ENCODE measurements around the gene EMC10.
"Not testable (repeated sequence)": the region's sequence is repeated elsewhere in the genome, so short reads cannot be mapped to it uniquely, and the experiment has no call there.

Gene EMC10

DNA sequence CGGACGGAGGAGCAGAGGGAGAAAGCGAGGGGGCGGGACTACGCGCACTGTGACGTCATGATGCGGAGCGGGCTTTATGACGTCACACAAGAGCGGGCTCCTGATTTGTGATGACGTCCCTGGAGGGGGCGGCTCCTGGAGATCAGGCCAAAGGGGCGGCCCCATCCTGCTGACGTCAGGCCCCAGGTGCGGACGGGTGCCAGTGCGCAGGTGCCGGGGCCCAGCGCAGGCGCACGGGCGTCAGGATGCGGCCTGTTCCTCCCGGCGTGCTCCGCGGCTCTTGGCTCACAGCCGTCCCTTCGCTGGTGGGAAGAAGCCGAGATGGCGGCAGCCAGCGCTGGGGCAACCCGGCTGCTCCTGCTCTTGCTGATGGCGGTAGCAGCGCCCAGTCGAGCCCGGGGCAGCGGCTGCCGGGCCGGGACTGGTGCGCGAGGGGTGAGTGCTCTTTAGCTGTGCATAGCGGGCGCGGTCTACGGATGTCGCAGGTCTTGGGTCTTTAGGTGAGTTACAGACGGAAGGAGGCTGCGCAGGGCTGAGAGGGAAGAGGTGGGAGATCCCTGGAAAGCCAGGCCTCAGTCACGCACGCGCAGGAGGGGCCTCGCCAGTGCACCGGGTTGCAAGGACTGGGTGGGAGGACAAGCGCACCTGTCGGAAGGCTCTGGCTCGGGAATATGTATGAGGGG is at the start of gene EMC10, which contains the start of gene GARIN5A:
EMC10 (plus strand) TSS at position 284 of the 683 bp plus-strand sequence; CDS start at position 322, 38 bp downstream.
GARIN5A (minus strand) TSS at position 625 of the 683 bp plus-strand sequence; CDS start at position 165, 460 bp downstream.
- peak; percentile 98 for DNase-seq

DNA sequence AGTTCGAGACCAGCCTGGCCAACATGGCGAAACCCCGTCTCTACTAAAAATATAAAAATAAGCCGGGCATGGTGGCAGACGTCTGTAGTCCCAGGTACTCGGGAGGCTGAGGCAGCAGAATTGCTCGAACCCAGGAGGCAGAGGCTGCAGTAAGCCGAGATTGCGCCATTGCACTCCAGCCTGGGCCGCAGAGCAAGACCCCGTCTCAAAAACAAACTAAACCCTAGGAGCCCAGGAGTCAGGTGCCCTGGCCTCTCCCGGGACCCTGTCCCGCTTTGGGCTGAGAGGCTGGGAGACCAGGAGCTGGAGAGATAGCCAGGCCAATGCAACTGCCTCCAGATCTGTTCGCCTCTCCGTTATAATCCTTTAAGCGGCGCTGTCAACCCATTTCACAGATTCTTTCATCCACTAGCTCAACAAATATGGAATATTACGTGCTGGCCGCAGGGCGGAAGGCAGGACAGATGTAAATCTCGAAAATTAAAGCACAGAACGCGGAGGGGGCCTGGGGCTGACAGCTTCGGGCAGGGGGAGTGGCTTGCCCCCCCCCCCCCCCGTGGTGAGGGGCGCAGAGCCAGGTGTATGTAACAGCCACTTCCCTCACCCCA is 48.9 kb upstream of the EMC10 start:
- DNase-seq: no peak

DNA sequence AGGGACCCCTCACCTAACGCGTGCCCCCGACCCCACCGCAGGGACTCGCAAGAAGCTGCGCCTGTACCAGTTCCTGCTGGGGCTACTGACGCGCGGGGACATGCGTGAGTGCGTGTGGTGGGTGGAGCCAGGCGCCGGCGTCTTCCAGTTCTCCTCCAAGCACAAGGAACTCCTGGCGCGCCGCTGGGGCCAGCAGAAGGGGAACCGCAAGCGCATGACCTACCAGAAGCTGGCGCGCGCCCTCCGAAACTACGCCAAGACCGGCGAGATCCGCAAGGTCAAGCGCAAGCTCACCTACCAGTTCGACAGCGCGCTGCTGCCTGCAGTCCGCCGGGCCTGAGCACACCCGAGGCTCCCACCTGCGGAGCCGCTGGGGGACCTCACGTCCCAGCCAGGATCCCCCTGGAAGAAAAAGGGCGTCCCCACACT is 48.3 kb upstream of the EMC10 start:
- DNase-seq: no peak

DNA sequence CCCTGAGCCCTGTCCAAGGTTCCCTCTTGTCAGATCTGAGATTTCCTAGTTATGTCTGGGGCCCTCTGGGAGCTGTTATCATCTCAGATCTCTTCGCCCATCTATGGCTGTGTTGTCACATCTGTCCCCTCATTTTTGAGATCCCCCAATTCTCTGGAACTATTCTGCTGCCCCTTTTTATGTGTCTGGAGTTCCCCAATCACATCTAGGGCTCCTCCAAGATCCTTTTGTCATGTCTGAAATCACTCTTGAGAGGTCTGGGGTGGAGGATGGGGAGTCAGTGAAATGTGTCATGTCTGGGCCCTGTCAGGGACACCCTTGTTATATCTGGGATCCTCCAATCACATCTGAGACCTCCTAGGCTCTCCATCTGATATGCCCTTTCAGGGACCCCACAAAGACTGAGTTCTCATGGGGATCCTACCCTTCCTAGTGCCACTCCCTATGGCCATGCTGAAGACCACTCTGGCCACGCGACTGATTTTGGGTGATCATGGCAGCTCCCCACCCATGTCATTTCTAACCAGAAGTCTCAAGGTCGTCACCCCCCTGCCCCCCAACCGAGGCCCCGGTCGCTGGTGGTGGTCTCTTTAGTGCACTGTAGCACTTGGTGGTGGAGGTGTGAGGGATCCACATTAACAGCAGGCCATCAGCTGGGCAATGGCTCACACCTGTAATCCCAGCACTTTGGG is 47.4 kb upstream of the EMC10 start:
- DNase-seq: no peak

DNA sequence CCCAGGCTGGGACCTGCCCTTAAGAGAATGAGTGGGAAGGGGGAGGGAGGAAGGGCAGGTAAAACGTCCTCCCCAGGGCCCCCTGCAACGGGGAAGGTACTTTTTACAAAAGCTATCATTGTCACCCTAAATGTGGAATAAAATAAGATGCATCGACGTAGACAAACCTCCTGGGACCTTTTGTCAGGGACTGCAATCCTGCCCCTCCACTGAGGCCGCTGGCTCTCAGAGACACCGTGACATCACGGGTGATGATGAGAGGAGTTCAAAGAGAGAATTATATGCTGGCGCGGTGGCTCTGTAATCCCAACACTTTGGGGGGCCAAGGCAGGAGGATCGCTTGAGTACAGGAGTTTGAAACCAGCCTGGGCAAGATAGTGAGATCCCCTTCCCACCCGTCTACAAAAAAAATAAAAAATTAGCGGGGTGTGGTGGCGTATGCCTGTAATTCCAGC is 45.4 kb upstream of the EMC10 start:
- no peak for DNase-seq

DNA sequence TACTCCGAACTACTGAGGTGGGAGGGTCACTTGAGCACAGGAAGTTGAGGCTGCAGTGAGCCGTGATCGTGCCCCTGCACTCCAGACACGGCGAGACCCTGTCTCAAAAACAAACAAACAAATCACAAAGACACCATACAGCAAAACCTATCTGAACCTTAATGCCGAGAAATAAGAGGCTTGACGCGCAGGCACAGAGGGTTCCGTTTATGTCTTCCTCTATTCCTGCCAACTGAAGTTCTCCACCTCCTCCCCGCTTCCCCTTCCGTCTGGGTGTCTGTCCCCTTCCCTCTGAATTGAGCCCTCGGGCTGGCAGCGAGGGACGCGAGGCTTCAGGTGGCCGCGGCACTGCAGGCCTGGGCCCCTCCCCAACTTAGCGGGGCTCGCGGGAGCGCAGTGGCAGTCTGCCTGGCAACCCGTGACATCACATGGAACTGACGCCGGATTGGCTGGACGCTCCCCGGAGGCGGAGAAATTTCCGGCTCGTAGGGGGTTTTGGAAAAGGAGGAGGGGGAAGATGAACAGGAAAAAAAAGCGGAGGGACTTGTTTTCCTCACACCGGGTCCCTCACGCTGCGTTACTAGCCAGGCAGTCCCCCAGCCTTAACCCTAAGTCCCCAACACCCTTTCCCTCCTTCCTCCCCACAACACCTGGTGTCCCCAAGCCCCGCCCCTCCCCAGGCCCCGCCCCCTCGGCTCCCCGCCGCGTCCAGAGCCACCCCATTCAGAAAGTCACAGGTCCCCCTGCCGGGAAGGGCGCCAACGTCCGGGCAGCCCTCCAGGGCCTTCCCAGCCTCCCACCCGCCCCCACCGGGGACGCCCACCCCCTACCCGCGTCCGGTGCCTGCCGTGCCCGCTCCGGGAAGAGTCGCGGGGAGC is 44.7 kb upstream of the EMC10 start:
- peak; percentile 87 for DNase-seq

DNA sequence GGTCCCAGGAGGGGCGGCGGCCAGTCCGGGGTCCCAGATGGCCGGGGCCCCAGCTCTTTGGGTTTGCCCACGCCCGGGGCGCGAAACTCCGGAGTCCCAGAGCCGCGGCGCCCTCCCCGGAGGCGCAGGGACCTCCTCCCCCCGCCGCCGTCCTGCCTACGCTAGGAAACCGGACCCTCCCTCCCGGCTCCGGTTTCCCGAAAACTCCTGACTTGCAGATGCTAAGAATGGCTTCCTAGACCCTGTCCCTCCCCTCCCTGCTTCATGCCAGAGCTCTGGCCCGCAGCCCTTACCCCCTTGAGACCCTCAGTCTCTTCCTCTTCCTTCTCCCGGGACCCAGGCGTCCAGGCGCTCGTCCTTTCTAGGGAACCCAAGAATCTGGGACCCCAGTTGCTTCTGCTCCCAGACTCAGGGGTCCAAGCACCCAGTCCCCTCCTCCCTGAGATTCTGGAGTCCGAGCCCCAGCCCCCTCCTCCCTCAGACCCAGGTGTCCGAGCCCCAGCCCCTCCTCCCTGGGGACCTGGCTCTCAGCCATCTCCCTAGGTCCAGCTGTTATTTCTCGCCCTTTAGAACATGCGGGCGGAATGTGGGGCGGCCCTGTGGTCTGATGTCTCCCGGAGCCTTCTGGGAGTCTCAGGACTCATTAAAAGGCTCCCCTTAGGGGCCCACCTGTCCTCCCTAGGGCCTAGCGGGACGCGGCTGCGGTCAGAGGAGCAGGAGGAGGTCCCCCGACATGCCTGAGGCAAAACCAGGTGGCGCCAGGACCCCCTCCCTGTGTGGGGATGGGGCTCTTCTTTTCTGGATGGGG is 43.9 kb upstream of the EMC10 start, which contains the start of gene MYBPC2:
MYBPC2 (plus strand) TSS at position 672 of the 808 bp plus-strand sequence; CDS start at position 734, 62 bp downstream.
- DNase-seq: peak; percentile 74

DNA sequence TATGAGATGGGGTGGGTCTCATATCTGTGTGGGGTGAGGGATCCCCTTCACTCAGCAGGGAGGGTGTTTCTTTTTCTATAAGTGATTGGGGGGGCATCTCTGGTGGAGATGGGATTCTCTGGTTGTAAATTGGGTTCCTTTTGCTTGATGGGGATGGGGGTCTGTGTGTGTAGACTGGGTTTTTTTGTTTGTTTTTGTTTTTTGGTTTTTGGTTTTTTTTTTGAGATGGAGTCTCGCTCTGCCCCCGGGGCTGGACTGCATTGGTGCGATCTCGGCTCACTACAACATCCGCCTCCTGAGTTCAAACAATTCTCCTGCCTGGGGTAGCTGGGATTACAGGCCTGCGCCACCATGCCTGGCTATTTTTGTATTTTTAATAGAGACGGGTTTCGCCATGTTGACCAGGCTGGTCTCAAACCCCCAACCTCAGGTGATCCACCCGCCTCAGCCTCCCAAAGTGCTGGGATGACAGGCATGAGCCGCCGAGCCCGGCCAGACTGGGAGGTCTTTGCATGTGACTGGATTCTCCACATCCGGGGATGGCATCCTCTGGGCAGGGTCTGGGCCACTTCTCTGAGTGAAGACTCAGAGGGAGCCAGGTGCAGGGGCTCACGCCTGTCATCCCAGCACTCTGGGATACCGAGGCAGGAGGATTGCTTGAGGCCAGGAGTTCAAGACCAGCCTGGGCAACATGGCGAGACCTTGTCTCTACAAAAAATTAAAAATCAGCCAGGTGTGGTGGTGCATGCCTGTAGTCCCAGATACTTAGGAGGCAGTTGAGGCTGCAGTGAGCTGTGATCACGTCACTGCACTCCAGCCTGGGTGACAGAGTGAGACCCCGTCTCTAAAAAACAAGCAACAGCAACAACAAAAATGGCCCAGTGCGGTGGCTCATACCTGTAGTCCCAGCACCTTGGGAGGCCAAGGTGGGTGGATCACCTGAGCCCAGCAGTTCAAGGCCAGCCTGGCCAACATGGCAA is 42.8 kb upstream of the EMC10 start:
- DNase-seq: no peak

DNA sequence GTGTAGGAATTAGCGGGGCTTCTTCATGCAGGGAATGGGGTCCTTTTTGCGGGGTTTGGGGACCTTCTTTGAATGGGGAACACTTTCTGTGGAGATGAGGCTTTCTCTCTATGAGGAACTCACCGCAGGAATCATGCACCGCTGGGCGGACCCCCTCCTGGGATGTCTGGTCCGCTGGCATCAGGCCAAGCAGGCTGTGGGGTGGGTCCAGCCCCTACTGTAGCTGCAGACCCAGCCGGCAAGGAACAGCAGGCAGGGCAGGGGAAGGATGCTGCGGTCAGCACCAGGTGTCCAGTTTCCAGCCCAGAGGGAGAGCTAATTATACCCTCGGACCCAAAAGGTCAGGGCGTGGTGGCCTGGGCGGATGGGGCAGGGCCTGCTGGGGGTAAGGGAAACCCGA is 41.8 kb upstream of the EMC10 start:
- peak; percentile 95 for DNase-seq

DNA sequence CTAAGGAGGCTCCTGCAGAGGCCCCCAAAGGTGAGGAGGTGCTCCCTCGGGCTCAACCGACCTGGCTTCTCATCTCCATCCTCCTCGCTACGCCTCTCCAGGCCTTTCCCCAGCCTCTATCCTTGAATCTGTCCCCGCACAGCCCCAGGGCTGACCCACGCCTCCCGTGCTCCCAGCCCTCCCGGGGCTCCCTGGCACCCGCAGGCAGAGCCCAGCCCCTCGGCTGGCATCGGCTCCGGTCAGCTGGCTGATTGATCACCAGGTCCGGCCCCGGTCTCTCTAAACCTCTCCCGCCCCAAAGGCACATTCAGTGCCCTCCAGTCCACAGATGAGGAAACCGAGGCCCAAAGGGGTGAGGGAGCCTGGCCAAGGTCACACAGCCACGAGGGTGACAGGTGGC is 41.1 kb upstream of the EMC10 start:
- no peak for DNase-seq

DNA sequence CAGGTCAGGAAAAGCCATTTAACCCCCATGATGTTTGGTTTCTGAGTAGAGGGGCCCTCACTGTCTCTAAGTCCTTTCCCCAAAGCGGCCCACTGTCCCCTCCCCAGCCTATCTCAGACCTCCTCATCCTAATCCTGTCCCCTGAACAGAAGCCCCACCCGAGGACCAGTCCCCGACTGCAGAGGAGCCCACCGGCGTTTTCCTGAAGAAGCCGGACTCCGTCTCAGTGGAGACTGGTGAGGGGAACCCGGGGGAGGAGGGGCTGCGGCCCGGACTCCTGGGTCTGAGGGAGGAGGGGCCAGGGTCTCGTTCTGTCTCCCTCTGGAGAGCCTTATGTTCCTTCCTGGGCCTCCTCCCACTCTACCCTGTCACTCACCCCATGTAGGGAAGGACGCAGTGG is 40.7 kb upstream of the EMC10 start:
- DNase-seq: no peak

DNA sequence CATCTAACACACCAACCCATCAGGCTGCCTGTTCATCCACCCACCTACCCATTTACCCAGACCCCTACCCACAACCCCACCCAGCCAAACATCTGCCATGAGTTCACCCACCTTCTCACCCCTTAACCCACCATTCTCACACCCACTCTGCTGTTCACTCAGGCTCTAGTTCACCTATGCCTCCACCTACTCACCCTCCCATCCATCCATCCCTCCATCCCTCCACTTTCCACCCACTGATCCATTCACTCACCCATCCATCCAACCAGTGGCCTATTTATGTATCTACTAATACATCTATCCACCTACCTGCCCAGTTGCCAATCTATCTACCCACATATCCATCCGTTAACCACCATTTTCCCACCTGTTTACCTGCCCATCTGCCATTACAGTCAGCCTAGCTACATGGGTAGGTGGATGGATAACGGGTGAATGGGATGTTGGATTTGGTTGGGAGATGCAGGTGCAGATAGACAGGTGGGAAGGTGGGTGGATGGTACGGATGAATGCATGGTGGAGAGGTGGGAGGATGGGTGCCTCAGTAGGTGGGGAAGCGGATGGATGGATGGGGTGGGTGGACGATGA is 38.4 kb upstream of the EMC10 start:
- no peak for DNase-seq

DNA sequence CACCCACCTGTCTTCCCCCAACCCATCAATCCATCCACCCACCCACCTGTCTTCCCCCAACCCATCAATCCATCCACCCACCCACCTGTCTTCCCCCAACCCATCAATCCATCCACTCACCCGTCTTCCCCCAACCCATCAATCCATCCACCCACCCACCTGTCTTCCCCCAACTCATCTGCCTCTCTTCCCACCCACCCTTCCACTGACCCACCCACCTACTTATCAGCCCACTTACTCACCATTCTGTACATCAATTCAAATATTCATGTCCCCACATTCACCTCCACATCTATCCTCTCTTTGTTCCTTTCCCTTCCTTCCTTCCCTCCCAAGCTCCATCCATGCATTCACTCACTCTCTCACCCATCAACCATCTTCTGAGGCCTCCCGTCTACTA is 37.2 kb upstream of the EMC10 start:
- not testable (repeated sequence) for DNase-seq

DNA sequence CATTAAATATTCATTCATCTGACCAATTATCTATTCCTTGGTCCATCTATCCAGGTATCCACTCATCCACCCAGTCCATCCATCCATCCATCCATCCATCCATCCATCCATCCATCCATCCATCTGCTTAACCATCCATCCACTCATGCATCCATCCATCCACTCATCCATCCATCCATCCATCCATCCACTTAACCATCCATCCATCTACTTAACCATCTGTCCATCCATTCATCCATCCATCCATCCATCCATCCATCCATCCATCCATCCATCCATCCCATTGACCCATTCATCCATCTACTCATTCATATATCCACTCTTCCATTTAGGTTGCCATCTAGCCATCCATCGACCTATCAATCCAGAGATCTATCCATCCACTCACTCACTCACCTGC is 32.2 kb upstream of the EMC10 start:
- DNase-seq: no peak

DNA sequence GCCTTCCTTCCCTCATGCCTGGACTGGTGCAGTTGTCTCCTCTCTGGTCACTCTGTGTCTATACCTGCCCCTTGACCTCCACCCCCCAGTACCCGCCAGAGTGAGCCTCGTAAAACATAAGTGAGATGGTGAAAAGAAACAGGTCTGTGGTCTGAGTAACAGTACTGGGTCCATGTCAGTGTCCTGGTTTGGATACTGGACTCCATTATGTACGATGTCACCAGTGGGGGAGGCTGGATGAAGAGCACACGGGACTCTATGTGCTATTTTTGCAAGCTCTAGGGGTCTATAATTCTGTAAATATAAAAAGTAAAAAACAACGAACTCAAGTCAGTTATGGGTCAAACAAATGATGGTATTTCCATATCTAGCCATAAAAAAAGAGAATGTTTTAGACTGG is 29.3 kb upstream of the EMC10 start:
- DNase-seq: no peak

DNA sequence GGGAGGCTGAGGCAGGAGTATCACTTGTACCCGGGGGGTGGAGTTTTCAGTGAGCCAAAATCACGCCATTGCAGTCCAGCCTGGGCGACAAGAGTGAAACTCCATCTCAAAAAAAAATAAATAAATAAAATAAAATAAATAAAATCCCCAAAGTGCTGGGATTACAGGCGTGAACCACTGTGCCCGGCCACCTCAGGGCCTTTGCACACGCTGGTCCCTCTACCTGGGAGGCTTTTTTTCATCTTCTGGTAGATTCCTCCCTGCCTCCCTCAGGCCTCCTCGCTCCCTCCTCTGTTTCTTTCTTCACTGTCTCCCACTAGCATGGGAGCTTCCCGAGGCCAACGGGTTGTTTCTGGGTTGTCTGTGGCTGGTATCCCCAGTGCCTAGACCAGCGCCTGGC is 28.6 kb upstream of the EMC10 start:
- DNase-seq: no peak

DNA sequence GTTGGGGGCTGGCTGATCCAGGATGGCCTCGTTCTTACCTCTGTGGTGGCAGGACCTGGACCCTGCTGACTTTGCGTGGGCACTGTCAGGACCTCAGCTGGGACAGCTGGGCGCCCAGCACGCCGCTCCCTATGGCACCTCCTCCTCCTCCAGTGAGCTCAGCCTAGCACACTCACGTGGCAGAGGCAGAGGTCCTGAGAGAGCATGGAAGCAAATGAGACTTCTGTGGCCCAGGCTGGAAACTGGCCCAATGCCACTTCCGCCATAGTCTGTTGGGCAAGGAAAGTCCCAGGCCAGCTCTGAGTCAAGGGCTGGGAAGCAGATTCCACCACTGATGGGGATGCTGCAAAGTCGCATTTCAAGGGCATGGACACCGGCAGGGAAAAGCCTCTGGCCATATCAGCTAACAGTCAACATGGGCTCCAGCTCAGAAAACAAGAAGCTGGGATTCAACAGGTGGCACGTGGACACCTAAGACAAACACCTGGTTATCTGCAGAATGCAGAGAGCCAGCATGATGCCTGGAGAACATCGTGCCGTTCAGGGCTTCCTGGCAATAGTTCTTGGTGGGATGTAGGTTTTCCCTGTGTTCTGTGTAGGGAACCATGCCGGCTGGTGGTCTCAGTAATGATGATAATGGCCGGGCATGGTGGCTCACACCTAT is 26.9 kb upstream of the EMC10 start:
- DNase-seq: peak; percentile 72

DNA sequence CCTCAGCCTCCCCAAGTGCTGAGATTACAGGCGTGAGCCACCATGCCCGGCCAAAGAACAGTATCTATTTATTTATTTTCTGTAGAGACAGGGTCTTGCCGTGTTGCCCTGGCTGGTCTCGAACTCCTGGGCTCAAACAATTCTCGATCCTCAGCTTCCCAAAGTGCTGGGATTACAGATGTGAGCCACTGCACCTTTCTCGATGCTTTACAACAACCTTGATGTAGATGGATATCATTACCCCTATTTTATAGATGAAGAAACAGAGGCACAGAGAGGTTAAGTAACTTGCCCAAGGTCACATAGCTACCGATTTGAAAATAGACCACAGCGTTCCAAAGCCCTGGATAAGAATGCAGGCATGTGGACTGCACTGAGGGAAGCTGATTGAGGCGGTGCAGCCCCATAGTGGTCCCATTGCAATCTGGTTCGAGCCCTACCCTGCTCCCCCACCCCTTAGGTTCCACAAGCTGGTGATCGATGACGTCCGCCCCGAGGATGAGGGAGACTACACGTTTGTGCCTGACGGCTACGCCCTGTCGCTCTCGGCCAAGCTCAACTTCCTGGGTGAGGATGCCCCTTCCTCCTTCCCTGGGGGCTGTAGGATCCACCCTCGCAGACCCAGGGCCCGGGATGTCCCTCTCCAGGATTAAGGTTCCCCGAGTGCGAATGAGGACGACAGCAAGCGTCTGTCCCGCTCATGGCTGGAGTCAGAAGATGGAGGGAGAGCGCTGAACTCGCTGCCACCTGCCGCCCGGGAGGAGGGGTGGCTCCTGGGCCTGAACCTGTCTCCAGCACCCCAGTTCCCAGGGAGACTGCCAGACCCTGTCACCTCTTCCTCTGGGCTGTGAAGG is 25.7 kb upstream of the EMC10 start:
- DNase-seq: peak; percentile 16

DNA sequence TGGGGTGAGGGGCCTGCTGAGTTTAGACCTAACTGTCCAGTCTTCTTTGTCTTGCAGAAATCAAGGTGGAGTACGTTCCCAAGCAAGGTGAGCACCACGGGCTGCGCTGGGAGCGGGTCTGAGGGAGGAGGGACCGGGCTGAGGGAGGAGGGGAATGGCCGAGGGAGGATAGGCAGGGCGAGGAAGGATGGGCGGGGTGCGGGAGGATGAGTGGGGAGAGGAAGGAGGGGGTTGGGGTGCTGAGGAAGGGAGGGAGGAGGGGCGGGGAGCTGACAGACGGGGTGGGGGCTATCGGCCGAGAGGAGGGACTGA is 25.1 kb upstream of the EMC10 start:
- DNase-seq: no peak

Data from NCI-H146 (cell line).